ENCODE measurements around the gene ZIC1. TPM values are rescaled to one million over a fixed set of nuclear protein-coding genes. Genes with fewer than 3 reads are reported as not detected.

Gene ZIC1
- total and polyA plus RNA-seq, 2 of the 4 experiments (the other 2 are of a cell fraction): not detected

- no peak overlapping the region for H2BK20ac ChIP-seq (ENCODE audit: low read depth, low read length)
- no peak overlapping the region for H3K23ac ChIP-seq (ENCODE audit: low read depth, low read length)
- H3K4ac ChIP-seq (ENCODE audit: low read depth, low read length): no peak overlapping the region
- H3K9me3 ChIP-seq (ENCODE audit: control insufficient read depth, insufficient read depth, low read length): no peaks in the 10 kb centered on the region
- no peaks in the 10 kb centered on the region for H3K36me3 ChIP-seq (ENCODE audit: control insufficient read depth, insufficient read depth, low read length)
- no peak overlapping the region for H3K14ac ChIP-seq (replicated peaks; ENCODE audit: low read depth, low read length)
- no peaks in the 10 kb centered on the region for H3K27me3 ChIP-seq (ENCODE audit: control insufficient read depth, insufficient read depth, low read length)
- in situ Hi-C loops (cut with MboI; ENCODE audit: low sequenced_read_pairs) (no loop called here), dilution Hi-C loops (cut with HindIII; ENCODE audit: low sequenced_read_pairs, unreplicated experiment) (no loop called here), intact Hi-C loops (cut with micrococcal nuclease) (no loop called here)
- no peak overlapping the region for H2AK5ac ChIP-seq (ENCODE audit: low read depth, low read length)
- ChIA-PET CTCF (no interaction called here), POLR2A (ENCODE audit: unreplicated experiment) (no interaction called here)
- H4K20me1 ChIP-seq (ENCODE audit: insufficient read depth, low read length): no peaks in the 10 kb centered on the region
- no peaks in the 10 kb centered on the region for H3K4me1 ChIP-seq (ENCODE audit: control insufficient read depth, insufficient read depth, low read length)
- no peak overlapping the region for H4K91ac ChIP-seq (ENCODE audit: insufficient read depth, low read depth, low read length)
- no CpG with 5 or more reads among the region's 1 CpG for WGBS, 2 experiments (ENCODE audit: extremely low coverage in 2 of 2, insufficient read length in 1 of 2)
- no peak overlapping the region for H2AFZ ChIP-seq (replicated peaks; ENCODE audit: low read length, poor library complexity)
- no peak overlapping the region for H3K27ac ChIP-seq (ENCODE audit: insufficient read depth, low read length)
- no peaks in the 10 kb centered on the region for H3K79me1 ChIP-seq (ENCODE audit: low read depth in 1 of 2, low read length in 2 of 2)
- no peak overlapping the region for H3K9ac ChIP-seq (ENCODE audit: low read depth, low read length)
- BruUV-seq (replicated peaks): no TSS peak
- H3K56ac ChIP-seq (ENCODE audit: extremely low read depth, insufficient read depth, low read length): no peak overlapping the region
- no peaks in the 10 kb centered on the region for H3K9me1 ChIP-seq (ENCODE audit: insufficient read depth, low read length)
- H2BK5ac ChIP-seq (ENCODE audit: low read depth, low read length, poor library complexity, severe bottlenecking): no peak overlapping the region
- H3K4me3 ChIP-seq (ENCODE audit: insufficient read depth, low read depth, low read length): no peak overlapping the region
- no peak overlapping the region for H3K4me2 ChIP-seq (ENCODE audit: low read depth, low read length)
- H4K8ac ChIP-seq (ENCODE audit: low read depth in 2 of 2, low read length in 2 of 2): no peak overlapping the region
- no peak overlapping the region for H2BK120ac ChIP-seq (ENCODE audit: low read depth, low read length)
- H4K5ac ChIP-seq (ENCODE audit: low read depth, low read length): no peak overlapping the region
- no peak overlapping the region for H2BK15ac ChIP-seq (ENCODE audit: low read depth, low read length)
- no peak overlapping the region for H3K18ac ChIP-seq (ENCODE audit: low read depth, low read length)
- TF ChIP-seq RAD21 (IDR thresholded peaks at IDR 0.05; ENCODE audit: low read length): no peak
- TF ChIP-seq RFX5 (IDR thresholded peaks at IDR 0.05; ENCODE audit: low read depth, low read length): no peak
- TF ChIP-seq NFE2L2 (IDR thresholded peaks at IDR 0.05; ENCODE audit: low read depth, low read length): no peak
- no peak for TF ChIP-seq SMC3 (IDR thresholded peaks at IDR 0.05; ENCODE audit: low read depth, low read length)
- TF ChIP-seq RCOR1 (IDR thresholded peaks at IDR 0.05; ENCODE audit: insufficient replicate concordance, low read length): no peak
- no peak for TF ChIP-seq POLR2A (IDR thresholded peaks at IDR 0.05; ENCODE audit: low read depth, low read length)
- no peak for TF ChIP-seq MAZ (IDR thresholded peaks at IDR 0.05; ENCODE audit: borderline replicate concordance, low read depth, low read length)
- TF ChIP-seq BHLHE40 (IDR thresholded peaks at IDR 0.05; ENCODE audit: low read depth, low read length): no peak
- no peak for TF ChIP-seq ELK1 (IDR thresholded peaks at IDR 0.05; ENCODE audit: borderline replicate concordance, low read depth, low read length)
- no peak for TF ChIP-seq MXI1 (IDR thresholded peaks at IDR 0.05; ENCODE audit: borderline replicate concordance, low read depth, low read length)
- no peak for TF ChIP-seq FOS (IDR thresholded peaks at IDR 0.05; ENCODE audit: low read depth, low read length)
- TF ChIP-seq CTCF (conservative IDR thresholded peaks at IDR 0.05; ENCODE audit: low read depth, low read length): no peak
- TF ChIP-seq USF2 (IDR thresholded peaks at IDR 0.05; ENCODE audit: low read depth, low read length): no peak
- no peak for TF ChIP-seq CHD1 (IDR thresholded peaks at IDR 0.05; ENCODE audit: low read depth, low read length)
- TF ChIP-seq MAFK (IDR thresholded peaks at IDR 0.05; ENCODE audit: low read depth, low read length): no peak
- no peak for TF ChIP-seq CEBPB (IDR thresholded peaks at IDR 0.05; ENCODE audit: low read depth, low read length)
- H2AK9ac ChIP-seq (replicated peaks; ENCODE audit: low read depth, low read length, poor library complexity): no peak overlapping the region
- ATAC-seq (ENCODE audit: low read depth): no peak
- DNase-seq: no peak
Observed at GRCh38 chr3:147462856-147463255, 53.7 kb downstream of the ZIC1 start.

All from IMR-90 (cell line).